ENCODE data around the gene PTCSC3.

The PTCSC3 gene

DNA sequence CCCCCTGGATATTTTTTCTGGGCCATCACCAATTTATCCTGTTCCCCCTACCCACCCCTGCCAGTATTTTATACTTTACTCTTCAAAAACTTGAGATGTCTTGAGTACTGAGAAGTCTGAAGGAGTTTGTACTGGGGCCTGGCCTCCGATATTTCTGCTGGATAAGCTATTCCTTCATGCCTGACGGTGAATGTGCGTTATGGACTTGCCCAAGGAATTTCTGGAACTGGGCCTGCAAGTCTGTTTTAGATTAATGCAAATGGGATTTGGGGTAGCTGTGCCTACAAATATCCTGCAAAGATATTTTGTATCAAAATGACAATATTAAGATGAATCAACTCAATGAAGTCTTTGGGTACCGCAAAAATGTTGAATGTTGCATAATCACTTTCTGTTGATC lies at the start of gene PTCSC3:
Gene PTCSC3, minus strand, starts transcription at position 199 of the 400 bp plus-strand sequence.
- no peak for DNase-seq

DNA sequence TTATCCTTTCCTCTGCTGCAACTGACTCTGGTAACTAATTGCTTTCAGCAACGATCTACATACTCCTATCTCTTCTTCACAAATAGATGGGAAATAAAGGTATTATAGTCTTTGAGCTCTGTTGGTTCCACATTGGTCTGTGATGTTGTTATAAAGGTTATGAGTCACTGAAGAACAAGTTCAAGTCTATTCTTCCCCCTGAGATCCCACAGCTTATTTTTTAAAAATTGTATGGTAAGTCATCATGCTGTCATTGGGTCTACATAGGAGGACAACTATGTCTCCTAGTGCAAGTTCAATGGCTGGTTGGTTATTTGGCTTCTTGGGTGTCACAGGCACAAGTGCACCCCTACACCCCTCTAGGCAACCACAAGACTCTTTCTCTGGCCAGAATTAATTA lies 49.6 kb upstream of the PTCSC3 start:
- no peak for DNase-seq

DNA sequence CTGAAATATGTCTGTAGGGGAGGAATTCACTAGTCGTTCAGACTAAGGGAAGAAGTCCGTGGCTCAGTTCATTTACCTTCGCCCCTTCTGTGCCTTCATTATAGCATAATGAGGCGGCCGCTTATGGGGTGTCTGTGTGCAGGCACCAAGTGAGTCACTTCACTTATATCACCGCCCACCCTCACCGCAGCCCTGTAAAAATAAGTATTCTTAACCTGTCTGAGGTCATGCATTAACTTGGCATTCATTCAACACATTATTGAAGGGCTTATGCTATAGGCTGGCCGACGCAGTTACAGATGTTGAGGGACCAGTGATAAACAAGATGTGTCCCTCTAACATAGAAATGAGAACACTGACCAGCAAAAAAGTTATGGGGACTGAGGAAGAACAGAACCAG lies 47.7 kb upstream of the PTCSC3 start:
- no peak for DNase-seq

- no peak for DNase-seq
Measured at GRCh38 chr14:36223558-36223957, 47.0 kb upstream of the PTCSC3 start.

DNA sequence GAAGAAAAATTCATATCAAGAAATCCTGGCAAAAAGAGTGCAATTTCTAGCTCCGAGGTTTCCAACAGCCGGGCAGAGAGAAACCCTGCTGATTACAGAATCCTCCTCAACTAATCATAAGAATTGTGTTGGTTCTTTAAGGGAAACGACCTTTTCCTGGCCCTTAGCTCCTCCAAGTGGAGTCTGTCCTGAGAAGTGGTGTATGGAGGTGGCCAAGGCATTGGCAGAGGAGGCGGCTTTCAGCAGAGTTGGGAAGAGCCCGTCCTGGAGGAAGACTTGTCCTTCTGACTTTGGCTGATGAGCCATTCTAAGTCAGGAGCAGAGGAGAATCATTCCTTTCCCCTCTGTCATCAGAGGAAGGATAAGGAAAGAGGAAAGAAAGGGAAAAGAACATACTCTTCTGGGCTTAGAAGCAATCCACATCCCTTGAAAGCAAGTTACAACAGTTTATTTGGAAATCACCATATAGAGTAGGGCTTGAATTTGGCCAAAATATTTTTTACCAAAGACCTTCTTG lies 46.5 kb upstream of the PTCSC3 start:
- DNase-seq: no peak

- no peak for DNase-seq
Measured at GRCh38 chr14:36222337-36222736, 45.8 kb upstream of the PTCSC3 start.

DNA sequence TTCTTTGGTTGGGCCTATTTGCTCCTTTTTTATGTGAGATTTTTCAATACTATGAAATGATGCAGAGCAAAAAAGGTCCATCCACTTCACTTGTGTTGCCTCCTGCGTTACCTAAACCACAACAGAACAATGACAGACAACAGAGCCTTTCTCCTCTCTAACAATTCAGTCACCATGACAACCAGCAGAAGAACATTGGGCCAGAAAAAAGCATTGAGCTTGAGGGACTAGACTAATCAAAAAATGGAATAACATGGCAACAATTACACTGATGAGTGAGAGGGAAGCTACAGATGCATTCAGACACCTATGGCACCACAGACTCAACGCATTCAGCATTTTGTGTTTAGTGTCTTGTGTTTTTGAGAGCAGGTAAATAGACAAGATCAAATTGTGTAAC lies 44.6 kb upstream of the PTCSC3 start:
- DNase-seq: peak in 1 of 2 donors; percentile 61

DNA sequence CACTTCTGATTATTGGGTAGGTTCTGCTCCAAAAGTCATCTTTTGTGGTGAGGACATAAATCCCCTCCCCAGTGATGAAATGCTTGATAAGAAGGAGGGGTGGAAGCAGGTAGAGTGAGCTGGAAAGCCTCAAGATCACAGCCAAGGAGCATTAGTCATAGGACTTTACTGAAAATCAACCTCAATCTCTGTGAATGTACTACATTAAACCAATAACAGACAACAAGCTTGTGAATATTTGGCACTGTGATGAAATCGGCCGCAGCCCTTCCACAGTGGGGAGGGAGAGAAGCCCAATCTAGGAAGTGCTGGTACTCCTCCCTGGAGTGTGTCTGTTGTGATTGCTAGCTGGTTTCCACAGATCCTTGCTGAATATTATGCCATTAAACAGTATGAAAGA lies 41.2 kb upstream of the PTCSC3 start:
- DNase-seq: no peak

- DNase-seq: no peak
Measured at GRCh38 chr14:36217027-36217426, 40.5 kb upstream of the PTCSC3 start.

DNA sequence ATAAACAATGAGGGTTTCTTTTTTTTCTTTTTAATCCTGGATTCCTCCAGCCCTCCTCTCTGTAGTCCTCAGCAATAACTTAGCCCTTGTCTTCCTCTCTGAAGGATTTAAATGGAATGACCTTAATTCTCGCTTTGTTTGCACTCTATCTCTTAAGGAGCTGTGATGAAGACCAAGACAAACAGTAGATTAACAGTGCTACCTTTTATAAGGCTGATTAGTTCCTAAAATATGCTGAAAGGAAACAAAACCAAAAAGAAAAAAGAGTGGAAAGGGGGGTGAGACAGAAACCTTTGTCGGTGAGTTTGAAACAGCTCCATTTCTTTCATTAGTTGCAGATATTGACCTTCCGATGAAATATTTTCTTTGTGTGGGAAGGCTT lies 38.7 kb upstream of the PTCSC3 start:
- DNase-seq: no peak

- DNase-seq: no peak
Measured at GRCh38 chr14:36214476-36215216, 38.1 kb upstream of the PTCSC3 start.

DNA sequence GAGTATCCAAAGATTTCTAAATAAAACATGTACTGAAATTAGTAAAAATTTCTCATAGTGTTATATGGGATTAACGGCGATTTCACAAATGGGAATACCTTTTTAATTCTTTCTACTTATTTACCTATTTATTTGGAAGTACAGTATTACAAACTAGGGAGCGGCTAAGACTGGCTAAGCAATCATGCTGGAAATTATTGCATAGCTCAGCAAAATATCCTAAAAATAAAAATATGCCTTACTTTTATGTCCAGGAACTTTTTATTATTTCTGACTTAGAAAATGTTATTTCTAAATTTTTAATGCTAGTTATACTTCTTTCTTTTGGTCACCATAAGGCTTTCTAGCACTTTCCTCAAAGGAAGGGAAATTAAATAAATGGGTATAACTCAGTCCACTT lies 36.5 kb upstream of the PTCSC3 start:
- no peak for DNase-seq

GRCh38 chr14:36212577-36212976 lies 36.1 kb upstream of the PTCSC3 start:
- DNase-seq: no peak

DNA sequence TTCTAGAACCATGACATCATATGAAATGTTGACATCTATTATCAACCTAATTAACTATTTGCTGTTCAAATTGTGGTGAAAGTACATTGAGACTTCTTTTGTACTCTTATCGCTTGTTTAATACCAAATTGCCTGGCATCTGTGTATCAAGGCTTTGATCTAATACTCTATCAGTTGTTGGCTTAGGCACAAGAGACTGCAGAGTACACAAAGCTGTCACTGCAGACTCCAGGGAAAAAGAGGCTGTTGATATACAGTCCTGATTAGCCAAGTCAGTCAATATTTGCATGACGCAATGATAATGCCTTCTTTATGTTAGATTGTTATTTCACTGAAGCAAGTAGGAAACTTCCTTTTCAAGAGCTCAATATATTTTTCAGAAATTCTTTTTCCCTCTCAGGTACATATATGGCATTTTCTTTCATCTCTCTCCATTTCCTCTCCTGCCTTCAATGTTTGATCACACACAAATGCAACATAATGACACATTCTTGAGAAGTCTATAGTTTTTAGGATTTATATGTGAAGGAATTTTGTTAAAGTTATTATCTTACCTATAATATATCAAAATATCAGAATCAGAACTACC lies 32.3 kb upstream of the PTCSC3 start:
- no peak for DNase-seq

DNA sequence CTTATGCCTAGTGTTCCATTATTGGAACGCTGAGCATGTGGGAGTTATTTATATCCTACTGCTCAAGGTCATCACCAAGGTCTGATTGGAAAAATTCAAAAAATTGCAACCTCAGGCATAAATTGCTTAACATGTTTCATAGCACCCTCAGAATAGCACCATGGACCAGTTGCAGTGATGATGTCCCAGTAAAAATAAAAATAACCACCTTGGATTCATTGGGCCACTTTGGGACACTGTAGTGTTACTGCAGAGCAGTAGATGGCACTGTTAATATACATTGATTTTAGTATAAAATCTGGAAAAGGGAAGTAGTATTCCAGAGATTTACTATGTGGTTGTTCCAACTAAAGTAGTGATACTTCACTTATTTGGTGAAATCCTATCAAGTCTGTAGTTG lies 31.0 kb upstream of the PTCSC3 start:
- peak in 1 of 2 donors; percentile 3 for DNase-seq

- no peak for DNase-seq
Measured at GRCh38 chr14:36204461-36205073, 28.0 kb upstream of the PTCSC3 start.

- no peak for DNase-seq
Measured at GRCh38 chr14:36198378-36198777, 21.9 kb upstream of the PTCSC3 start.

DNA sequence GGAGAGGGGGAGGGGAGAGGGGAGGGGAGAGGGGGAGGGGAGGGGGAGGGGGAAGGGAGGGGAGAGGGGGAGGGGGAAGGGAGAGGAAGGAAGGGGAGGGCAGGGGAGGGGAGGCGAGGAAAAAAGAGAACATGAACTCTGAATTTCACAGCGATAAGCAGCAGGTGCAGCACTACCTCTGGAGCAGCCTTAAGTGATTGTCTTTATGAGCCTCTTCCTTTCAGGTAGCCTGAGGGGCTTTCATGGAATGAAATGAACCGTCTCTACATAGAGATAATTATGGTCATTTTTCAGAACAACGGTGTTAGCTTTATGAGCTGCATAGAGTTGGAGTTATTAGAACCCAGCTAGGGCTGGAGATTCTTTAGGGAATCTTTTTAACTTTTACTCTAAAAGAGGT lies 18.1 kb upstream of the PTCSC3 start:
- DNase-seq: no peak

GRCh38 chr14:36192530-36192929 lies 16.0 kb upstream of the PTCSC3 start:
- no peak for DNase-seq

- no peak for DNase-seq
Measured at GRCh38 chr14:36183402-36183801, 6.9 kb upstream of the PTCSC3 start.

DNA sequence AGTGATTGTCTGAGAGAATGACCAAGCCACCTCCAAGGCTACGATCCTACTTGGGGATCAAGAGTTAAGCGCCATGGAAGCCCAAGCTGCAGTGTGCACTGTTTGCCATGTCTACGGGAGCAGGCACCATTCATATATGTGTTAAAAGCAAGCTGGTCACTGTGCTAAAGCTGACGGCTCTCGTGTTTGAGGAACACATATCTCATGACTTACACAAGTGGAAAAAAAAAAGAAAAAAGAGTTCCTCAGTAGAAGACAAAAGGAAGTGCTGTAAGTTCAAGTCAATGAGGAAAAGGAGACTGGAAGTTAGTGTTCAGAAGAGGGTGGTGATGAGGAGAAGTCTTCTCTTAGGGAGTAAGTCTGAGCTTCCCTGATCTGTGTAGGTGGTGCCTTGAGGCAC lies 4.9 kb upstream of the PTCSC3 start:
- DNase-seq: no peak

DNA sequence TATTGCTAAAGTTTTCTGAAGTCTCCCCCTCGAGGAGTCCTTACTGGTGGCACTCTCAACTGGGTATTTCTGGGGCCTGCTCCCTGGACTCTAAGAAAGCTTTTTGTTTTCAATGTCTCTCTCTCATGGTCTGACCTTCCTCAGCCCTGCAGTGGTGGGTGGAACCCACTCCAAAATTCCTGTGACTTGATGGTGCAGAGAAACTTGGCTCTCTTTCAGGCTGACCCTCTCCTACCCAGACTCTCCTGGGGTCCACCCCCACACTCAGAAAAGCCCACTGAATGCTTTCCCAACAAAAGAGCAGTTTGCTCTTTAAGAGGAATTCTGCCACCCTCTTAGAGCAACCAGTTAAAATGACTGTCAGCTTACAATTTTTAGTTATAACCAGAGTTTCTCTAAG lies 967 bp upstream of the PTCSC3 start:
- DNase-seq: no peak

GRCh38 chr14:36174767-36175424 lies 1.6 kb downstream of the PTCSC3 start:
- DNase-seq: no peak

GRCh38 chr14:36173161-36173560 lies 3.4 kb downstream of the PTCSC3 start:
- no peak for DNase-seq
